GM18858 (cell line): ENCODE results near the gene EIF3M.

Experiments used
- ATAC-seq: cut with Tn5 transposase; IDR thresholded peaks from one replicate; pipeline ENCODE4 v1.9.1; 2021; ENCODE audit not compliant: unreplicated experiment

EIF3M gene

DNA sequence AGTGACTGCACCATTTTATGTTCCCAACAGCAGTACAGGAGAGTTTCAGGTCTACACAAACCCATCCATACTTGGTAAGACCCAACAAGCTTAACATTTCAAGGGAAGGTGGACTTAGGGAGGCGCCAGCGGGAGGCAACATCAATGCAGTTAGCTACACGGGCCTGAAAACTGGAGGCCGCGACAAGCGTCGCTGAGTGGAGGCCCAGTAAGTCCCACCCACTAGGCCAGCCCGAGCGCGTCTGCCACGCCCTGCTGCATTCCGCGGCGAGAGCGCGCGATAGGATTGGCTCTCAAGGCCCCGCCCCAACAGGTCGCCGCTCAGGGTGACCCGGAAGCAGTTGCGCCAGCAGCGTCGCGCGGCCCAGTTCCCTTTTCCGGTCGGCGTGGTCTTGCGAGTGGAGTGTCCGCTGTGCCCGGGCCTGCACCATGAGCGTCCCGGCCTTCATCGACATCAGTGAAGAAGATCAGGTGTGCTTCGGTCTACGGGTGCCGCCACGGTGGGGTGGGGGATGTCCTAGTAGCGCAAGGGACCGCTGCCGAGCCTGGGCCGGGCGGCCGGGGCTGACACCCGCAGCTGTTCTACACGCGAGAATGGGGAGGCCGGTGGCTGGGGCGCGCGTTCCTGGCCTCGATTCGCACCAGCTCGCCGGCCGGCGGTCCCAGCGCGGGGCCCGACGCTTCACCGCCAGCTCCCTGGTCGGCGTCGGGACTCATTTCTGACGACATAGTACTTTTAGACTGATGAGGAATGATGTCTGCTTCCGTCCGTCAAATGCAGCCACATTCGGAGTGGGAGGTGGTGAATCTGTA is at the start of gene EIF3M:
Gene EIF3M, plus strand, starts transcription at position 373 of the 813 bp plus-strand sequence. Its CDS starts 57 bp downstream, at position 430.
- ATAC-seq: peak; percentile 97

DNA sequence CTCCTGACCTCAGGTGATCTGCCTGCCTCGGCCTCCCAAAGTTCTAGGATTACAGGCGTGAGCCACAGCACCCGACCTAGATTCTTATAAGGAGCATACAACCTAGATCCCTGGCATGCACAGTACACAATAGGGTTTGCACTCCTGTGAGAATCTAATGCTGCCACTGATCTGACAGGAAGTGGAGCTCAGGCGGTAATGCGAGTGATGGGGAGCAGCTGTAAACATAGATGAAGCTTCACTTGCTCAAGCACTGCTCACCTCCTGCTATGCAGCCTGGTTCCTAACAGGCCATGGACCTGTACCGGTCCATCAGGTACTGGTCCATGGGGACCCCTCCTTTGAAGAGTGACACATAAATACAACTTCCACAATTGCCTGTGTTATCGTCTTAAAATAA is 44.8 kb upstream of the EIF3M start:
- no peak for ATAC-seq

DNA sequence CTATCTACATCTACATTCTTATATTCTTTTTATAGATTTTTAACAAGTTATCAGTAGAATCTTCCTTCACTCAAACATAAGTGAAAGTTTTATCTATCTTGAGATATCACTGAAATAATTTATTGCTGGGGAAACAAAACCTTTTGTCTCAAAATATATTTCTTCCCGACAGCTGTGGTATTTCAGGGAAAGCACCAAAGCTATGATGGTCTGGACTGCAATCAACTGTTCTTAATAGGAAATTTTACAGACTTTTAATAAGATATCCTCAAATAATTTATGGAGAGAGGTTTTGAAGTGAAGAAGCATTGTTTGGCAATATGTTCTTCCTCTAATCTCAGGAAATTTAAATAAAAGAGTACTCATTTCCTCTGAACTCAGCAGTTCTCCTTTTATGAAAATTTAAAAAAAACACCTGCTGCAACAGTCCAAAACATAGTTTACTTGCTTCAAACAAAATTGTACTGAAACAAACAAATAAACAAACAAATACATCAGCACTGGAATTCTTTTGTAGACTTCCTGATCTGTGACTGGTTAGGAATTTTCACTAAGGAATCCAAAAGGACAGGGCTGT is 33.9 kb upstream of the EIF3M start:
- no peak for ATAC-seq

DNA sequence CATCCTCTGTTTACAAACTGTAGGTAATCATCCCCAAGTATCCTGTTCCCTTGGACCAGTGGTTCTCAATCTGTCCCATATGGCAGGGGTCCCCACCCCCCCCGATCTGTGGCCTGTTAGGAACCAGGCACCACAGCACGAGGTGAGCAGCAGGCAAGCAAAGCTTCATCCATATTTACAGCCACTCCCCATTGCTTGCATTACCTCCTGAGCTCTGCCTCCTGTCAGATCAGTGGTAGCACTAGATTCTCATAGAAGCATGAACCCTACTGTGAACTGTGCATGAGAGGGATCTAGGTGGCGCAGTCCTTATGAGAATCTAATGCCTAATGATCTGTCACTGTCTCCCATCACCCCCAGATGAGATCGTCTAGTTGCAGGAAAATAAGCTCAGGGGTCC is 33.4 kb upstream of the EIF3M start:
- no peak for ATAC-seq

DNA sequence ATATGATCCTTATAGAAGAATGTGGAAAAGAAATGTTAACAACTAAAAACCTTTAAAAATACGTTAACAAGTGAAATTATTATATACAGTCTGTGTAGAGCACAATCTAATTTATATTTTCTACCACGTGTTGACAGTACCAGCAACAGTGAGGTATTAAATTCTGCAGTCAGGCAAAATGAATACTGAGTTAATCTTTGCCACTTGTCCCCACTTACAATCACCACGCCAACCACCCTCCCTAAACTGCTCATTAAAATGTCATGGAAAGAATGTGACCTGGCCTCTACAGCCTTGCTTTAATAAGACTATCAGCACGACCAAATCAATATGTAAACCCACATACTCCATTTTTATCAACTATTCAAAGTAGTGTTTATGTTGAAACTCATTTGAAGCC is 28.5 kb upstream of the EIF3M start:
- ATAC-seq: no peak

DNA sequence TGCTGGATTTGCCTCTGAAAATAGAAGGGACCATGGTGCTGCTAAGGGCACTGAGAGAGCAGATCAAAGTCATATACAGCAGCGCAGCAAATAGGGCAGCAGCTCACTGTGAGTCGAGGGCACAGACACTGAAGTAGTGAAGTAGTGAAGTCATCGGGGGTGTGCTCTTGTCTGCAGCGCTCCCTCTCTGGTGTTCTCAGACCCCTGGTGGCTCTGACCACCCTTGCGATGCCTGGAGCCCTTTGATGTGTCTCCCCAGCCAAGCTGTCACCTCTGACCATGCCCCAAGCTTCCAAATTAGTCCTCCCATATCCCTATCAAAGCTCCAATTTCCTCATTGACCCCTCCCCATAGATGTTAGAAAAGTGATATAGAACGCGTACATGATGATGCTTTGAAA is 27.7 kb upstream of the EIF3M start:
- no peak for ATAC-seq

DNA sequence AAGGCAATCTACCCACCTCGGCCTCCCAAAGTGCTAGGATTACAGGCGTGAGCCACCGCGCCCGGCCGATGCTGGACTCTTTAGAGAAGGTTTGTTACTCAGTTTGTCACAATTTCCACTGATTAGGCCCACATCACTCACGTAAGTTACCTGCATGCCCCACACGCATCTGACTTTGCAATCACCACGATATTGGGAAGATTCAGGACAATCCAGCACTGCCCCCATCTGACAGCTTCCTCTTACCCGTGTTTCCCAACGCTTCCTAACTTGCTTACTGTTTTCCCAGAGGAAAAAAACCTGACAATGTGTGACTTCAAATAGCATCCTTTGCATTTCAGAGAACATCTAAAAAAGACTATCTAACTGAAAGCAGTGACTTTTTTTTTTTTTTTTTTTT is 21.8 kb upstream of the EIF3M start:
- ATAC-seq: no peak

DNA sequence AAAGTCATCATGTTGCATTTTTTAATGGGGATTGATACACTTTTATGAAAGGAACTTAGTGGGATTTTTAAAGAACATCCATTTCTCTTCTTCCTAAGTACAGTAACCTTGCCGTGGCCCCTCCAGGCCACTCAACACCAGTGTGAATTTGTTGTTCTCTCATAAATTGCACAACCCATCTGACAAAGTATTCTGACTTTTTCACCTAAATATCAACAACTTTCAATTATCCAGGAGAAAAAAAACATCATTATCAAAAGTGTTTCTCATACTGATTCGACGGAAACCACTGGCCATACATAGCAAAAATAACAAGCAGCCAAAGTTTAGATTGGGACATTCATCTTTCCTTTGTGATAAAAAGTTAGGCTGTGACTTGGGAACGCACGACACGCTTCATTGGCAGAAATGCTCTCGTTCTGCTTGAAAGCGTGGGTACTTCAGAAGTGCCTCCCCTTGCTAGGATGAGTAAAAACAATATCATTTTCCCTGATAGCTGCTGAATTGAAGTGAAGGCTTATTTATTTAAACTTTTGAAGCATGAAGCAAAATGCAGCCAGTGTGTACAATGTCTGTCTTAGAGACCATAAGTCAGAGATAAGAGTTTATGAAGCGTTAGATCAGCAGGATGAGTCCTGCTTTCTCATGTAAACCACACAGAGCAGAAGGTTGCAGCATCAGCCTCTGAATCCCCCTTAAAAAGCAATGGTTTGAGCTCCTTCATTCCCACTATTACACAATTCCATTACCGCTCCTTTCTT is 20.6 kb upstream of the EIF3M start:
- no peak for ATAC-seq

DNA sequence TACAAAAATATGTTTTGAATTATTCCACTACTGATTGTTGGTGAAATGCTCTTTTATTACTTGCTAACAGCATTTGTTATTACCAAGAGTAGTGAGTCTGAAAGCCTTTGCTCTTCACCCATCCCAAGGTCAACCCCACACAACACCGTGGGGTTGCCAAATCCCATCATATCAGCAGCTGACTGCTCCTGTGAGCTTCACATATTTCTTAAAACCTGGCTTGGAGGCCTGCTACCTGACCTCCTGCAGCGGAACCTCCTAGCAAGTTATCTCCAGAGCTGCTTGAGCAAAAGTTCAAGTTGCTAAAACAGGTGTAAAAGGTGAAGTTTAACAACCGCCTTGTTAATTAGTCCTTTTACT is 20.1 kb upstream of the EIF3M start:
- no peak for ATAC-seq

DNA sequence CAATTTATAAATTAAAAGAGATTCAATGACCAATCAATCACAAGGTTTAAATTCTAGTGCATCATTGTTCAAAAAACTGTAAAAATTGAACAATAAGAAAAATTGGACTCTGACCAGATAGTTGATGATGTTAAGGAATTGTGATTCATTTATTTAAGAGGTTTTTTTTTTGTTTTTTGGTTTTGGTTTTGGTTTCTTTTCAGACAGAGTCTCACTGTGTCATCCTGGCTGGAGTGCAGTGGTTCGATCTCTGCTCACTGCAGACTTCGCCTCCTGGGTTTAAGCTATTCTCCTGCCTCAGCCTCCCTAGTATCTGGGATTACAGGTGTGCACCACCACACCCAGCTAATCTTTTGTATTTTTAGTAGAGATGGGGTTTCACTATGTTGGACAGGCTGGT is 17.1 kb upstream of the EIF3M start:
- no peak for ATAC-seq

DNA sequence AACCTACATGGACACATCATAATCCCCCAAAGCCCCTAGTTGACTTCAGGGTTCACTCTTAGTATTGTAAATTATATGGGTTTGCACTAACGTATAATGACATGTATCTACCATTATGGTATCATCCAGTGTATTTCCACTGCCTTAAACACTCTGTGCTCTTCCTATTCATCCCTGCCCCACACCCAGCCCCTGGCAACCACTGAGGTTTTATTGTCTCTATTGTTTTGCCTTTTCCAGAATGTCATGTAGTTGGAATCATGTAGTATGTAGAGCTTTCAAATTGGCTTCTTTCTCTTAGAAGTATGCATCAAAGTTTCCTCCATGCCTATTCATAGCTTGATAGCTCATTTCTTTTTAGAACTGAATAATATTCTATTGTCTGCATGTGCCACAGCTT is 16.5 kb upstream of the EIF3M start:
- no peak for ATAC-seq

DNA sequence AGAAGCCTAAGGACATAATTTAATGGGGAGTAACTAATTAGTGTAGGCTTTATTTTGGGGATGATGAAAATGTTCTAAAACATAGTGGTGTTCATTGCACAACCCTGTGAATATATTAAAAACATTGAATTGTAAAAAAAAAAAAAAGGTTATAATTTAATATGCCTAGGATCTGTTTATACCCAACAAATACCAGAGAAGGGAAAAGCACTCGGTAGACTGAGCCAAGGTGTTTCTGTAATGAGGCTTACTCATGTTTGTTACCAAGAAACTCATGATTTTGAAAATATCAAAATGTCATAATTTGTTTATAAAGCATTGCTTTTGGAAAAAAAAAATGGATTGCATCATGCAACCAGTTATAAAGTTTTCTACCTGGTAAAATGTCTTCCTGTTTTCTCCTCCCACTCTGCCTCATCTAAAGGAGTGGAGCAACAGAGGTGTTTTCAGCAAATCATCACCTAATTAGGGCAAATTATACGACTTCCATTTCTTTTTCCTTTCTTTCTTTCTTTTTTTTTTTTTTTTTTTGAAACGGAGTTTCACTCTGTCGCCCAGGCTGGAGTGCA is 14.2 kb upstream of the EIF3M start:
- no peak for ATAC-seq

DNA sequence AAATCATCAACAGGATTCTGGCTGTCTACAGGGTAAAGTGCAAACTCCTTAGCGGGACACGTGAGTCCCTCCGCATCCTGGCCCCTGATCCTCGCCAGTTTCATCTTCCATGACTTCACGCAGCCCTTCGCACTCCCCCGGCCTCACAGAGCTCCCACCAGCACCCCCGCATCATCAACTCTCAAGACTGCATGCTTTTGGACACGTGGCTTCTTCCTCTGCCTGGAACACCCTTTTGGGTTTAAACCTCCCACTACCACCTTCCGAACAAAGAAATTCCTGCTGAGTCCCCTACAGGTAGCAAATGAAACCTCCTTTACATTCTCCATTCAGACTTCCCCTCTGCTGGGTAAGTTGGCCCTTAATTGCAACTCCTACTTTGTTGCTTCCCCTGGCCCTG is 12.6 kb upstream of the EIF3M start:
- ATAC-seq: no peak

DNA sequence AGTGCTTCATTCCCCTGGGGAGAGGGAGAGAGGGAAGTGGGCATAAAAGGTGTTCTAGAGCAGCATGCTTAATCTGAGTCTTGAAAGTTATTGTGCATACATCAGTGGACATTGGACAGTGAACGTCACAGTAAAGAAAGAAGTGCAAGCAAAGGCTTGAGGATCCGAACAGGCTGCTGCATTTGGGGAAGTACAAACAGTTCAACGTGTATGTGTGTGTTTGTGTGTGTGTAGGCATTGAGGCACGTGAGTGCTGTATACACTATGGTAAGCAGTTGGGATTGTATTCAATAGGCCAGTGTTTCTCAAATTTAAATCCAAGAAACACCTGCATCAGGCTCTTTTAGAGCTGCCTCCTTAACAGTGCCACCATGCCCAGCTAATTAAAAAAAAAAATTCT is 10.4 kb upstream of the EIF3M start:
- ATAC-seq: no peak

DNA sequence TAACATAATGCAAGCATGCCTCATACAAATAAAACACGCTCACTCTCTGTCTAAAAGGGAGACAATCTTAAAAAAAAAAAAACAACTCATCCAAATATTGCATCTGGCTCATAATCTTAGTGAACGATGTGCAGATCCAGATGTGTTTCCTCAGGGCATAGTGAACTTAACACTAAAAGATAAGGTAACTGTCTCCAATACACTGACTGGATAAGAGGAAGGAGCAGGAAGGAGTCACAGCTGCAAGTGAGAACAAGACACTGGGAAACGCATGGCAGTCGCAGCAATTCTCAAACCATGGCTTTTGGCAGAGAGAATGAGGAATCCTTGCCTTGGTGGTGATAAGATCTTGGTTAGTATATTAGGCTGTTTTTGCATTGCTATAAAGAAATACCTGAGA is 9.2 kb upstream of the EIF3M start:
- no peak for ATAC-seq

DNA sequence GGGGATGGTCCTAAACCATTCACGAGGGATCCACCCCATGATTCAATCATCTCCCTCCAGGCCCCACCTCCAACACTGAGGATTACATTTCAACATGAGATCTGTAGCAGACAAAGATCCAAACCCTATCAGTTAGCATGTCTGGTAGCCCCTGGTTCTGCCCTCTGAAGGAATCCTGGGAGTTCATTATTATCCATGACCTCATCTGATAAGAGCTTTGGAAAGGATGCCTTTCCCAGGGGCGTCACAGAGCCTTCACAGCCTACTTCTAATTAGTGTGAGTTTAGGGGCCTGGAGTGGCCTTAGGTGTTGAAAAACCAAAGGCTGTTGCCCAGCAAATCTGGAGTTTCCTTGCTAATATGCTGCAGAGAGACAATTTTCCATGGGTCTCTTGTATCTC is 8.6 kb upstream of the EIF3M start:
- no peak for ATAC-seq

DNA sequence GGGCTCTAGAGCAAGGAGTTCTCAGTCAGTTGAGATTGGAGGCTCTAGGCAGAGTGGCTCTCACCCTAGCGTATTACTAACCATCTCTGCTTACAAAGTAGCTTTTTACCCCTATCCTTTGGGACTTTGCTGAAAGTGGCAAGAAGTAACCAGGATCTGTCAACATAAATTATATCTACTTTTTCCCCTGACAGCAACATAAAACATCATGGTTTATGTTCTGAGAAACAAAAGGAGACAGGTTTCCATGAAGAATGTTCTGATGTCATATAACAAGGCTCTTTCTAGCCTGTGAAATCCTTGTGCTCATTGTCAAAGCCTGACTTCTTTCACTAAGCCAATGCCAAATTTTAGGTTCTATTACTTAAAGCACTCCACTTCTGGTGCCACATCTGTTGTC is 7.2 kb upstream of the EIF3M start:
- no peak for ATAC-seq

DNA sequence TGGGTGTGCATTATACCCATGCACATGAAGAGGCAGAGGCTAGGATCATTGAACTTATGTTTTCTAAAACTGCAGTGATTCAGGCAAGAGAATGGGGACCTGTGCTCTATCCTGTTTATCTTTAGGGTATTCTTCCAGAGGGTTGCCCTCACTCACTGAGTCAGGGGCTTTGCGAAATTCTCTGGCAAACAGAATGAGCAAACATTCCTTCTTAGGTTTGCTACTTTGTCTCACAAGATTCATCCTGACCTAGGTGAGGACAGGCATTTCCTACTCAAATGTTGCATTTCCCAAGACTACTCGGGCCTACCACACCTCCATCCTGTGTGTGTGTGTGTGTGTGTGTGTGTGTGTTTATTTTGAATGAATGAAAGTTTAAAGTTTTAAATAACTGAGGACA is 2.7 kb upstream of the EIF3M start:
- no peak for ATAC-seq

DNA sequence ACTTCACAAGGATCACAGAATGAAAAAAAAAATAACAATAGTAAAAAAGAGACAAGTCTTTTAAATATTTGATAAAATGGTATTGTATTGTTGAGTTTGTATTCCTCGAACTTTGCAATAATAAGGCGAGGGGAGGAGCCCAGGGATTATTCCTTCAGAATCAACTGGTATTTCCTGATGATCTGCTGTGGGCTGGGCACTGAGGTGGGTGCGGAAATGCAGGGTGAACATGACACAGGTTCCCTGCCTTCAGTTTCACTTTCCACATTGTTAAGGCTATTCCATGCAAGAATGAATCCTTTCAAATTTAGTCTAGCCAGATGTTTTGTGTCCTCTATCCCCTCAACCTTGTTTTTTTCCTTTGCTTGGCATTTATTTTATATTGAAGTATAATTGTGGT is 2.1 kb upstream of the EIF3M start:
- no peak for ATAC-seq

DNA sequence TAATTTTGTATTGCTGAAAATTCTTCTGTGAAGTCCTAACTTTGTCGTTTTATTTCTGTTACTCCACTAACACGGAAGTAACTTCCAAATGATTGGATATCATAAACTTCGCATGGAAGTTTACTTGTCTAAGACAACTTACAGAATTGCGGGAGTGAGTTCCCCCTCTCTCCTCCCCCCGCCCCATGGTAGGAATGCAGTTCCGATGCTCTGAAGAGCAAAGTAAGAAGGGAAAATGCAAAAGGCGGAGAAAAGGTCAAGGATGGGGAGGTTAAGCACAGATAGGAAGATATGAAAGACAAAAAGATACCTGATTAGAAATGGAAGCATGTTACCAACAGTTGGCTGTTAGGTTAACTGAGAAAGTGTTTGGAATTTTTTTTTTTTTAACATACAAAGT is 1.3 kb downstream of the EIF3M start:
- no peak for ATAC-seq

DNA sequence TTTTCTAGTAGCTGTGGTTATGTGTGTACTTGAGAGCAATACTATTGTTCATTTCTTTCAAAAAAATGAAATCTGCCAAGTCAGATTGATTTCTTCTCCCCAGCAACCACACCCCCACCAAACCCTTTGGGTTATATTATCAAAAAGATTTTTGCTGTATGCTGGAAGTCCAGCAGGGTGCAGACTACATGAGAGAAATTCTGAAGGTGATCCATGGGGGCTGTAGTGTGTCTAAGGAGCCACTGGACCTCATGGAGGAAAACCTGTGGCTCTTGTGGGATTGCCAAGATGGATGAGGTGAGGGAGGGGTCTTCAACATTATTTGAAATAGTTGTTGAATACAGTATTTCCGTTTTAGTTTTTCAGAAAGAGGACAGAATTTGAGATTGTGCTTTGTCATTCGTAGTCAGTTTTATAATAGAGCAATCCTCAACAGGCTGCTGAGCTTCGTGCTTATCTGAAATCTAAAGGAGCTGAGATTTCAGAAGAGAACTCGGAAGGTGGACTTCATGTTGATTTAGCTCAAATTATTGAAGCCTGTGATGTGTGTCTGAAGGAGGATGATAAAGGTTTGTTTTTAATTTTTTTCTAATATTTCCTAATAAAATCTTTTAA is 3.1 kb downstream of the EIF3M start:
- ATAC-seq: no peak

DNA sequence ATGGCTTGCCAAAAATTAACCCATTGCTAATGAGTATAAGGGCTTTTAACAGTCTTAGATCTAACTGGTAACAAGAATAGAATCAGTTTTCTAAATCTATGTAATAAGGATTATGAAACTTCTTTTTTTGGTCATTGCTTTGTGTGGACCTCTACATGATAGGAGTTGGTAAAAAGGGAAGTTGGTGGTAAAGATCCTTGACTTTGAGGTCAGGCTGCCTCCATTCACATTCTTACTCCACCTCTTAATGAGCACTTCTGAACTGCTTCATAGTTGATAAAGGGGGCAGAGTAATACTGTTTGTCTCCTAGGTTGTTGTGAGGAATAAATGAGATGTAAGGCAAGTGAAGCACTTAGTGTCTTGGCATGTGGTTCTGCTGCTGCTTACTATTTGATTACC is 10.6 kb downstream of the EIF3M start:
- ATAC-seq: no peak
